22Rv1 (cell line): ENCODE measurements around the gene EGFR.

Source experiments
- CTCF ChIP-seq: fragments of 450-650 bp; IDR thresholded peaks from 2 replicates; pipeline ENCODE4 v1.5.1; 2017; ENCODE audit warnings: mild to moderate bottlenecking
- ZFX ChIP-seq: fragments of 450-650 bp; IDR thresholded peaks from 2 replicates; pipeline ENCODE4 v1.6.1; 2017; ENCODE audit warnings: antibody characterized with exemption, borderline replicate concordance

GRCh38 chr7:55096323-55096722 lies 77.5 kb downstream of the EGFR start:
- no peak for TF ChIP-seq CTCF
- TF ChIP-seq ZFX, result no peak
